Esophagus squamous epithelium (tissue), 4 donors: ENCODE measurements around the gene MYO16.

Experiments
- CTCF ChIP-seq, 6 experiments: fragments of 450-650 bp in 4 of 6; fragments of 200-600 bp in 2 of 6; sonication (generic) in 2 of 6; IDR thresholded peaks; one replicate each; pipeline ENCODE4 v1.5.1; 2016 to 2019; ENCODE audit warnings: antibody characterized with exemption in 6 of 6, mild to moderate bottlenecking in 4 of 6, moderate library complexity in 4 of 6
- POLR2A ChIP-seq, 4 donors: fragments of 450-650 bp; IDR thresholded peaks; one replicate each; pipeline ENCODE4 v1.6.1; 2017; ENCODE audit warnings: antibody characterized with exemption in 4 of 4, mild to moderate bottlenecking in 4 of 4, moderate library complexity in 3 of 4

GRCh38 chr13:108925070-108925469, 295.7 kb downstream of the MYO16 start:
- no peak for TF ChIP-seq CTCF (IDR thresholded peaks at IDR 0.05)
- TF ChIP-seq POLR2A (IDR thresholded peaks at IDR 0.05) = no peak
